ENCODE data around the gene MCTP1. TPM values are rescaled to one million over a fixed set of nuclear protein-coding genes. Genes with fewer than 3 reads are reported as not detected.

The MCTP1 gene
- total and polyA plus RNA-seq, 9 of the 15 experiments (the other 6 are each of a cell fraction or from before 2014, with no cell fraction given): 0.04 to 0.93 (median 0.06) TPM; not detected in 4

DNA sequence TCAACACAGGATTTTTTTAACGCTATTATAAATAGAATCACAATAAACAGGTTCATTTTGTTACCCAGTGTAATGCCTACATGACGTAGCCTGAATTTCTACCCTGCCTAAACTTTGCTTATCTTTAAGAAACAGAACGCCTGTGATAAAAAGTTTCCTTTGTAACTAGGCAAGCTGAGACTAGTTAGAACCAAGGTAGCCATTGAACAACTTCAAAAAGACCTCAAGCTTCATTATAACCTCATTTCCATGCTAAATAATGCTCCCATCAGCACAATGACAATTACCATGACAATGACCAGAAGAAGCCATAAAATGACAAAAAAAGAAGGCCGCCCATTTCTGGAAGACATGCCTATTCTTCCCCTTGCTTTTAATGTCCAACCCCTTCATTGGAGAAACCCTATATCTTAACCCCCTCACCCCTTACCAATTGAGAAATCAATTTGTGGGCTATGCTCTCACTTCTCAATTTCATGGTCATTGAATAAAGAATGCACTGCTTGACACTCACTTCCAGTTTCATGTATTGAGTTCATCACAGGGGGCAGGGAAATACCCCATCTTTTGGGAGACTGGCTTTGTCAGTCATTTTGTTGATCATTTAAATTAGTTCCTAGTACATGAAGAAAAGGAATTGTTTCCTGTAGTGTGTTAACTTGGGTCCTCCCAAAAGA, 276.8 kb downstream of the MCTP1 start:
- no peak for ATAC-seq
- Histone ChIP-seq H4K20me1 (replicated peaks; ENCODE audit: control insufficient read depth, insufficient read depth, low read length) (no peaks in the 10 kb centered on the region), H3K27ac (ENCODE audit: extremely low read depth, low read depth, low read length) (no peak overlapping the region), H2AFZ (ENCODE audit: low read depth, low read length) (no peak overlapping the region), H3K9me3 (replicated peaks; ENCODE audit: control insufficient read depth, insufficient read depth, low read depth, low read length) (no peaks in the 10 kb centered on the region), H3K36me3 (ENCODE audit: control insufficient read depth, insufficient read depth, low read length) (no peaks in the 10 kb centered on the region), H3K79me2 (ENCODE audit: control insufficient read depth, insufficient read depth, low read length) (no peaks in the 10 kb centered on the region), H3K4me1 (replicated peaks in 1 of 2; ENCODE audit: control insufficient read depth in 2 of 2, insufficient read depth in 2 of 2, low read length in 2 of 2) (no peaks in the 10 kb centered on the region), H3K9ac (ENCODE audit: insufficient read depth in 1 of 2, low read depth in 2 of 2, low read length in 2 of 2) (no peak overlapping the region), H3K9me1 (ENCODE audit: control insufficient read depth, insufficient read depth, low read length) (no peaks in the 10 kb centered on the region), H3K4me2 (ENCODE audit: insufficient read depth, low read length) (no peak overlapping the region), H3K27me3 (ENCODE audit: control insufficient read depth in 2 of 2, insufficient read depth in 2 of 2, low read length in 2 of 2) (no peaks in the 10 kb centered on the region), H3K4me3 (no peak overlapping the region)
- intact Hi-C loops (cut with micrococcal nuclease) (no loop called here), in situ Hi-C loops (cut with MboI) (no loop called here)
- no peak for FAIRE-seq
- no peak for DNase-seq (ENCODE audit: extremely low read depth in 1 of 4, low spot score in 3 of 4)
- 1% methylated on average over 4 of the region's 4 CpGs for WGBS (ENCODE audit: insufficient coverage, low coverage, missing lambda C conversion rate)
- POLR2A ChIA-PET: no interaction called here
- CTCF ChIA-PET (ENCODE audit: low intra/inter-chr PET ratio): no interaction called here
- no TSS peak for BruUV-seq (replicated peaks)
- TF ChIP-seq ARID4B (CRISPR knock-in tag; IDR thresholded peaks at IDR 0.05) (no peak), CBX2 (IDR thresholded peaks at IDR 0.05; ENCODE audit: insufficient read depth, low read length, poor library complexity, severe bottlenecking) (no peak), TGIF2 (CRISPR knock-in tag; IDR thresholded peaks at IDR 0.05) (no peak), KDM4B (IDR thresholded peaks at IDR 0.05; ENCODE audit: borderline replicate concordance in 2 of 2, low read depth in 1 of 2) (no peak), POLR2A (conservative IDR thresholded peaks at IDR 0.05) (no peak), DPF2 (IDR thresholded peaks at IDR 0.05) (no peak), RREB1 (CRISPR knock-in tag; IDR thresholded peaks at IDR 0.05) (no peak), DNMT1 (IDR thresholded peaks at IDR 0.05) (no peak), JUNB (CRISPR knock-in tag; conservative IDR thresholded peaks at IDR 0.05) (no peak), RB1 (IDR thresholded peaks at IDR 0.05; ENCODE audit: low read depth) (no peak)
- TF ChIP-seq, protein P1, sequence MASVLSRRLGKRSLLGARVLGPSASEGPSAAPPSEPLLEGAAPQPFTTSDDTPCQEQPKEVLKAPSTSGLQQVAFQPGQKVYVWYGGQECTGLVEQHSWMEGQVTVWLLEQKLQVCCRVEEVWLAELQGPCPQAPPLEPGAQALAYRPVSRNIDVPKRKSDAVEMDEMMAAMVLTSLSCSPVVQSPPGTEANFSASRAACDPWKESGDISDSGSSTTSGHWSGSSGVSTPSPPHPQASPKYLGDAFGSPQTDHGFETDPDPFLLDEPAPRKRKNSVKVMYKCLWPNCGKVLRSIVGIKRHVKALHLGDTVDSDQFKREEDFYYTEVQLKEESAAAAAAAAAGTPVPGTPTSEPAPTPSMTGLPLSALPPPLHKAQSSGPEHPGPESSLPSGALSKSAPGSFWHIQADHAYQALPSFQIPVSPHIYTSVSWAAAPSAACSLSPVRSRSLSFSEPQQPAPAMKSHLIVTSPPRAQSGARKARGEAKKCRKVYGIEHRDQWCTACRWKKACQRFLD (CRISPR knock-in tag; IDR thresholded peaks at IDR 0.05): no peak
